A549 treated with CORT108297 at 1 μM for 4 hours (cell line): Measurements from ENCODE around the gene FLT1. TPM values are rescaled to one million over a fixed set of nuclear protein-coding genes. Genes with fewer than 3 reads are reported as not detected.

Source experiments
- total RNA-seq: library from RNA; stranded (reverse); fragments of 200-300 nt; extraction: Qiagen RNA extraction; gene quantifications from 5 replicates; pipeline ENCODE4 v1.2.3, GENCODE V29; 2022

FLT1 gene
- 0.01 to 0.04 TPM in 2 of 5 replicates, not detected in the others for total RNA-seq

GRCh38 chr13:28494778-28495537 is at the start of gene FLT1:
Gene FLT1 (minus strand): TSS chr13:28495128. CDS start chr13:28494843, 285 bp downstream.

Other genes starting within 250 kb of the FLT1 start
- gene POMP, start 164.0 kb upstream of the FLT1 start, total RNA-seq = 104 to 134 TPM (median 109 TPM) in 5 replicates
- 1.5 to 2.0 TPM (median 1.8 TPM) in 5 replicates for gene SLC46A3, start 223.8 kb upstream of the FLT1 start, total RNA-seq